GM23248 (cell line): ENCODE measurements around the gene PDLIM5.

Experiments
- EZH2 ChIP-seq: fragments of 200-600 bp; sonication (generic); IDR thresholded peaks from 2 replicates; pipeline ENCODE4 v1.6.1; 2018; ENCODE audit warnings: antibody characterized with exemption, mild to moderate bottlenecking; ENCODE audit not compliant: insufficient read depth, poor library complexity, severe bottlenecking
- EZH2phosphoT487 ChIP-seq: fragments of 200-600 bp; sonication (generic); IDR thresholded peaks from 2 replicates; pipeline ENCODE4 v1.6.1; 2018; ENCODE audit warnings: antibody characterized with exemption, moderate library complexity, mild to moderate bottlenecking, low read depth; ENCODE audit not compliant: insufficient read depth

- TF ChIP-seq EZH2 (no peak), EZH2phosphoT487 (no peak)
These were observed 122.9 kb downstream of the PDLIM5 start for GRCh38 chr4:94574616-94575015.
